ENCODE measurements around the gene NTN1.
A peak's percentile ranks its signal among the peaks of the same experiment; 100 is the strongest.

NTN1 gene

GRCh38 chr17:9261081-9262012 is 240.0 kb downstream of the NTN1 start:
- H2BK5ac ChIP-seq (ENCODE audit: low read depth, low read length, poor library complexity) = no peak overlapping the region
- no peak overlapping the region for H2AK5ac ChIP-seq (ENCODE audit: low read length)
- no peaks in the 10 kb centered on the region for H3K27me3 ChIP-seq (ENCODE audit: insufficient read depth, low read length)
- no peak overlapping the region for H3K18ac ChIP-seq (ENCODE audit: low read length)
- WGBS (ENCODE audit: extremely low coverage, insufficient coverage, insufficient read length) = no CpG with 5 or more reads among the region's 24 CpGs
- no peak overlapping the region for H4K8ac ChIP-seq (ENCODE audit: low read depth, low read length)
- no peak overlapping the region for H3K14ac ChIP-seq (ENCODE audit: low read length)
- no peak overlapping the region for H2AFZ ChIP-seq (ENCODE audit: insufficient read depth, low read length, poor library complexity)
- H3K4me3 ChIP-seq (ENCODE audit: low read depth, low read length) = no peak overlapping the region
- H2BK12ac ChIP-seq (ENCODE audit: low read length) = no peak overlapping the region
- H3K9ac ChIP-seq (ENCODE audit: low read length) = no peak overlapping the region
- no peak overlapping the region for H3K4me2 ChIP-seq (ENCODE audit: low read length)
- no peak overlapping the region for H4K12ac ChIP-seq (ENCODE audit: low read depth, low read length)
- H3K9me3 ChIP-seq (ENCODE audit: insufficient read depth, low read depth, low read length) = peaks cover 2% of the 10 kb centered on the region
- H3K4me1 ChIP-seq (ENCODE audit: control insufficient read depth in 1 of 2, insufficient read depth in 2 of 2, low read length in 2 of 2) = peaks cover 7 to 19% of the 10 kb centered on the region in 2 experiments
- no peaks in the 10 kb centered on the region for H3K36me3 ChIP-seq (ENCODE audit: control insufficient read depth in 1 of 2, insufficient read depth in 2 of 2, low read length in 2 of 2)
- H3K79me1 ChIP-seq (ENCODE audit: low read length) = peaks cover 2% of the 10 kb centered on the region
- H3K4ac ChIP-seq (ENCODE audit: low read depth, low read length) = no peak overlapping the region
- H4K91ac ChIP-seq (ENCODE audit: low read depth, low read length) = no peak overlapping the region
- no peak overlapping the region for H3K27ac ChIP-seq (ENCODE audit: low read depth, low read length)
- no peak overlapping the region for H2BK120ac ChIP-seq (ENCODE audit: insufficient read depth, low read length, poor library complexity)
- no peak overlapping the region for H3K23ac ChIP-seq (ENCODE audit: low read length)
- no peak for DNase-seq
- H3K79me2 ChIP-seq (ENCODE audit: control insufficient read depth, insufficient read depth, low read length, poor library complexity) = no peaks in the 10 kb centered on the region

GRCh38 chr17:9266031-9266680 is 244.8 kb downstream of the NTN1 start:
- H4K91ac ChIP-seq (ENCODE audit: low read depth, low read length) = no peak overlapping the region
- peak; percentile 45 to 58 for DNase-seq
- H3K79me2 ChIP-seq (ENCODE audit: control insufficient read depth, insufficient read depth, low read length, poor library complexity) = no peaks in the 10 kb centered on the region
- H2AFZ ChIP-seq (ENCODE audit: insufficient read depth, low read length, poor library complexity) = no peak overlapping the region
- H4K12ac ChIP-seq (ENCODE audit: low read depth, low read length) = no peak overlapping the region
- H3K4me2 ChIP-seq (ENCODE audit: low read length) = no peak overlapping the region
- no peak overlapping the region for H3K4me3 ChIP-seq (ENCODE audit: low read depth, low read length)
- no peak overlapping the region for H2BK12ac ChIP-seq (ENCODE audit: low read length)
- H3K14ac ChIP-seq (ENCODE audit: low read length) = no peak overlapping the region
- no peak overlapping the region for H3K23ac ChIP-seq (ENCODE audit: low read length)
- H3K36me3 ChIP-seq (ENCODE audit: control insufficient read depth in 1 of 2, insufficient read depth in 2 of 2, low read length in 2 of 2) = no peaks in the 10 kb centered on the region
- H4K8ac ChIP-seq (ENCODE audit: low read depth, low read length) = no peak overlapping the region
- 100% methylated on average over 1 of the region's 14 CpGs for WGBS (ENCODE audit: extremely low coverage, insufficient coverage, insufficient read length)
- peaks cover 2% of the 10 kb centered on the region for H3K9me3 ChIP-seq (ENCODE audit: insufficient read depth, low read depth, low read length)
- peaks cover 3 to 6% of the 10 kb centered on the region in 2 experiments for H3K4me1 ChIP-seq (ENCODE audit: control insufficient read depth in 1 of 2, insufficient read depth in 2 of 2, low read length in 2 of 2)
- no peak overlapping the region for H2AK5ac ChIP-seq (ENCODE audit: low read length)
- no peaks in the 10 kb centered on the region for H3K79me1 ChIP-seq (ENCODE audit: low read length)
- H3K18ac ChIP-seq (ENCODE audit: low read length) = no peak overlapping the region
- no peak overlapping the region for H3K9ac ChIP-seq (ENCODE audit: low read length)
- H3K27me3 ChIP-seq (ENCODE audit: insufficient read depth, low read length) = no peaks in the 10 kb centered on the region
- H3K27ac ChIP-seq (ENCODE audit: low read depth, low read length) = no peak overlapping the region
- H2BK120ac ChIP-seq (ENCODE audit: insufficient read depth, low read length, poor library complexity) = no peak overlapping the region
- H3K4ac ChIP-seq (ENCODE audit: low read depth, low read length) = no peak overlapping the region
- no peak overlapping the region for H2BK5ac ChIP-seq (ENCODE audit: low read depth, low read length, poor library complexity)

DNA sequence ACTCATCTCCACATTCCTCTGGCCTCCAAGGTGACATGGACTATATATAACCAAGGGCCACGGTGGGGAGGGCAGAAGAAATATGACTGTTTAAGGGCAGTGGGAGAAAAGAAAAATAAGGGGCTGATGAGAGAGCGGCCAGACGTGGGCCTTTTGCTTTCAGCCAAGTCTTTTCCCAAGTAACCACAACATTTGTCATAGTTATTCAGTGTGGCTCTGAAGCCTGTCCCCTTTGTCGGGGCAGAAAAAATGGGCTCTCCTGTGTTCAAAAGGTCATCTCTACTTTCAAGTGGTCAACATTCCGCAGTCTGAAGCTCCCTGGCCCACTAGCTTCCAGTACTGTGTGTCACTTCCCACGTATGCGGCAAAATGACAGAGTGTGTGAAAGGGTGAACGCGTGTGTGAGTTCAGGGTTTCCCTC is 245.4 kb downstream of the NTN1 start:
- Histone ChIP-seq H3K4ac (ENCODE audit: low read depth, low read length) (no peak overlapping the region), H4K12ac (ENCODE audit: low read depth, low read length) (no peak overlapping the region), H3K4me3 (ENCODE audit: low read depth, low read length) (no peak overlapping the region), H2BK120ac (ENCODE audit: insufficient read depth, low read length, poor library complexity) (no peak overlapping the region), H3K27me3 (ENCODE audit: insufficient read depth, low read length) (no peaks in the 10 kb centered on the region), H3K4me1 (ENCODE audit: control insufficient read depth in 1 of 2, insufficient read depth in 2 of 2, low read length in 2 of 2) (peaks cover 3 to 6% of the 10 kb centered on the region in 2 experiments), H4K8ac (ENCODE audit: low read depth, low read length) (no peak overlapping the region), H4K91ac (ENCODE audit: low read depth, low read length) (no peak overlapping the region), H3K9me3 (ENCODE audit: insufficient read depth, low read depth, low read length) (peaks cover 2% of the 10 kb centered on the region), H3K14ac (ENCODE audit: low read length) (no peak overlapping the region), H2BK5ac (ENCODE audit: low read depth, low read length, poor library complexity) (no peak overlapping the region), H2BK12ac (ENCODE audit: low read length) (no peak overlapping the region), H3K18ac (ENCODE audit: low read length) (no peak overlapping the region), H3K79me2 (ENCODE audit: control insufficient read depth, insufficient read depth, low read length, poor library complexity) (no peaks in the 10 kb centered on the region), H3K27ac (ENCODE audit: low read depth, low read length) (no peak overlapping the region), H3K23ac (ENCODE audit: low read length) (no peak overlapping the region), H2AFZ (ENCODE audit: insufficient read depth, low read length, poor library complexity) (no peak overlapping the region), H2AK5ac (ENCODE audit: low read length) (no peak overlapping the region), H3K36me3 (ENCODE audit: control insufficient read depth in 1 of 2, insufficient read depth in 2 of 2, low read length in 2 of 2) (no peaks in the 10 kb centered on the region), H3K79me1 (ENCODE audit: low read length) (no peaks in the 10 kb centered on the region), H3K4me2 (ENCODE audit: low read length) (no peak overlapping the region), H3K9ac (ENCODE audit: low read length) (no peak overlapping the region)
- DNase-seq = peak; percentile 76 to 82
- WGBS (ENCODE audit: extremely low coverage, insufficient coverage, insufficient read length) = no CpG with 5 or more reads among the region's 9 CpGs

GRCh38 chr17:9268546-9268945 is 247.2 kb downstream of the NTN1 start:
- H2AFZ ChIP-seq (ENCODE audit: insufficient read depth, low read length, poor library complexity) = no peak overlapping the region
- WGBS (ENCODE audit: extremely low coverage, insufficient coverage, insufficient read length) = no CpG with 5 or more reads among the region's 6 CpGs

More at GRCh38 chr17:9268546-9268945, 247.2 kb downstream of the NTN1 start:
- H2AK5ac ChIP-seq (ENCODE audit: low read length) = no peak overlapping the region
- no peak overlapping the region for H3K27ac ChIP-seq (ENCODE audit: low read depth, low read length)
- no peaks in the 10 kb centered on the region for H3K79me2 ChIP-seq (ENCODE audit: control insufficient read depth, insufficient read depth, low read length, poor library complexity)
- H3K4me1 ChIP-seq (ENCODE audit: control insufficient read depth in 1 of 2, insufficient read depth in 2 of 2, low read length in 2 of 2) = peaks cover 3 to 6% of the 10 kb centered on the region in 2 experiments
- peak; percentile 64 to 79 for DNase-seq
- peaks cover 2% of the 10 kb centered on the region for H3K9me3 ChIP-seq (ENCODE audit: insufficient read depth, low read depth, low read length)
- no peak overlapping the region for H4K8ac ChIP-seq (ENCODE audit: low read depth, low read length)
- H3K4ac ChIP-seq (ENCODE audit: low read depth, low read length) = no peak overlapping the region
- no peak overlapping the region for H3K4me3 ChIP-seq (ENCODE audit: low read depth, low read length)
- H3K4me2 ChIP-seq (ENCODE audit: low read length) = no peak overlapping the region
- no peaks in the 10 kb centered on the region for H3K79me1 ChIP-seq (ENCODE audit: low read length)
- H4K12ac ChIP-seq (ENCODE audit: low read depth, low read length) = no peak overlapping the region
- no peak overlapping the region for H3K18ac ChIP-seq (ENCODE audit: low read length)
- H2BK120ac ChIP-seq (ENCODE audit: insufficient read depth, low read length, poor library complexity) = no peak overlapping the region
- no peak overlapping the region for H4K91ac ChIP-seq (ENCODE audit: low read depth, low read length)
- H3K9ac ChIP-seq (ENCODE audit: low read length) = no peak overlapping the region
- no peaks in the 10 kb centered on the region for H3K27me3 ChIP-seq (ENCODE audit: insufficient read depth, low read length)
- H3K36me3 ChIP-seq (ENCODE audit: control insufficient read depth in 1 of 2, insufficient read depth in 2 of 2, low read length in 2 of 2) = no peaks in the 10 kb centered on the region
- no peak overlapping the region for H3K23ac ChIP-seq (ENCODE audit: low read length)
- no peak overlapping the region for H2BK5ac ChIP-seq (ENCODE audit: low read depth, low read length, poor library complexity)
- no peak overlapping the region for H3K14ac ChIP-seq (ENCODE audit: low read length)
- no peak overlapping the region for H2BK12ac ChIP-seq (ENCODE audit: low read length)
